ENCODE data around the gene TIAM2.
"Not testable (repeated sequence)": the region's sequence is repeated elsewhere in the genome, so short reads cannot be mapped to it uniquely, and the experiment has no call there.

TIAM2 gene

GRCh38 chr6:155268088-155268867 lies 273.2 kb downstream of the TIAM2 start:
- DNase-seq: not testable (repeated sequence)

- DNase-seq: no peak
Measured at GRCh38 chr6:155269765-155270164, 274.6 kb downstream of the TIAM2 start.

GRCh38 chr6:155270561-155271091 lies 275.5 kb downstream of the TIAM2 start:
- DNase-seq: no peak

- DNase-seq: no peak
Measured at GRCh38 chr6:155271145-155271544, 276.0 kb downstream of the TIAM2 start.

- no peak for DNase-seq
Measured at GRCh38 chr6:155272353-155273232, 277.5 kb downstream of the TIAM2 start.

GRCh38 chr6:155273431-155273830 lies 278.3 kb downstream of the TIAM2 start:
- DNase-seq: no peak

GRCh38 chr6:155274106-155274505 lies 279.0 kb downstream of the TIAM2 start:
- DNase-seq: no peak

GRCh38 chr6:155274533-155274932 lies 279.4 kb downstream of the TIAM2 start:
- DNase-seq: no peak

GRCh38 chr6:155275808-155276480 lies 280.8 kb downstream of the TIAM2 start:
- no peak for DNase-seq

GRCh38 chr6:155276638-155277037 lies 281.5 kb downstream of the TIAM2 start:
- no peak for DNase-seq

GRCh38 chr6:155278319-155279049 lies 283.4 kb downstream of the TIAM2 start:
- DNase-seq: no peak

- no peak for DNase-seq
Measured at GRCh38 chr6:155284775-155285174, 289.7 kb downstream of the TIAM2 start.

GRCh38 chr6:155287762-155288161 lies 292.6 kb downstream of the TIAM2 start:
- DNase-seq: no peak

- no peak for DNase-seq
Measured at GRCh38 chr6:155290491-155290890, 295.4 kb downstream of the TIAM2 start.

- DNase-seq: no peak
Measured at GRCh38 chr6:155291291-155291690, 296.2 kb downstream of the TIAM2 start.

- DNase-seq: no peak
Measured at GRCh38 chr6:155292711-155293110, 297.6 kb downstream of the TIAM2 start.

- DNase-seq: no peak
Measured at GRCh38 chr6:155297669-155298068, 302.6 kb downstream of the TIAM2 start.

- DNase-seq: no peak
Measured at GRCh38 chr6:155301867-155302266, 306.8 kb downstream of the TIAM2 start.

GRCh38 chr6:155303361-155303870 lies 308.3 kb downstream of the TIAM2 start:
- no peak for DNase-seq

GRCh38 chr6:155306958-155307357 lies 311.8 kb downstream of the TIAM2 start:
- no peak for DNase-seq

Measured in activated naive CD4-positive, alpha-beta T cell treated with Interleukin-2 at 50 U/mL for 16 hours (primary cell).